OCI-LY1 (cell line): ENCODE measurements around the gene SIGLEC15.

Source experiments
- EZH2 ChIP-seq: fragments of 200-600 bp; sonication (generic), shearing (Covaris generic); IDR thresholded peaks from 2 replicates; pipeline ENCODE4 v1.8.0; 2017; ENCODE audit warnings: borderline replicate concordance, mixed run types, mild to moderate bottlenecking, antibody characterized with exemption, low read length, moderate library complexity, mixed read lengths
- TF ChIP-seq, protein P1 (sequence below): fragments of 200-600 bp; sonication (generic), shearing (Covaris generic); IDR thresholded peaks from 2 replicates; pipeline ENCODE4 v1.5.1; 2017; ENCODE audit warnings: mild to moderate bottlenecking, antibody characterized with exemption, low read length, moderate library complexity, mixed read lengths

GRCh38 chr18:45825258-45826044 lies at the start of gene SIGLEC15:
- TF ChIP-seq, protein P1, sequence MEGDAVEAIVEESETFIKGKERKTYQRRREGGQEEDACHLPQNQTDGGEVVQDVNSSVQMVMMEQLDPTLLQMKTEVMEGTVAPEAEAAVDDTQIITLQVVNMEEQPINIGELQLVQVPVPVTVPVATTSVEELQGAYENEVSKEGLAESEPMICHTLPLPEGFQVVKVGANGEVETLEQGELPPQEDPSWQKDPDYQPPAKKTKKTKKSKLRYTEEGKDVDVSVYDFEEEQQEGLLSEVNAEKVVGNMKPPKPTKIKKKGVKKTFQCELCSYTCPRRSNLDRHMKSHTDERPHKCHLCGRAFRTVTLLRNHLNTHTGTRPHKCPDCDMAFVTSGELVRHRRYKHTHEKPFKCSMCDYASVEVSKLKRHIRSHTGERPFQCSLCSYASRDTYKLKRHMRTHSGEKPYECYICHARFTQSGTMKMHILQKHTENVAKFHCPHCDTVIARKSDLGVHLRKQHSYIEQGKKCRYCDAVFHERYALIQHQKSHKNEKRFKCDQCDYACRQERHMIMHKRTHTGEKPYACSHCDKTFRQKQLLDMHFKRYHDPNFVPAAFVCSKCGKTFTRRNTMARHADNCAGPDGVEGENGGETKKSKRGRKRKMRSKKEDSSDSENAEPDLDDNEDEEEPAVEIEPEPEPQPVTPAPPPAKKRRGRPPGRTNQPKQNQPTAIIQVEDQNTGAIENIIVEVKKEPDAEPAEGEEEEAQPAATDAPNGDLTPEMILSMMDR, result no peak
- TF ChIP-seq EZH2, result no peak
